GM04504 (cell line): ENCODE results near the gene SLC38A6.
"Not testable (repeated sequence)": the region's sequence is repeated elsewhere in the genome, so short reads cannot be mapped to it uniquely, and the experiment has no call there.

Experiments
- DNase-seq: peaks from one replicate; pipeline ENCODE4 v3.0.0-alpha.2; 2012; ENCODE audit warnings: low read depth

The SLC38A6 gene

DNA sequence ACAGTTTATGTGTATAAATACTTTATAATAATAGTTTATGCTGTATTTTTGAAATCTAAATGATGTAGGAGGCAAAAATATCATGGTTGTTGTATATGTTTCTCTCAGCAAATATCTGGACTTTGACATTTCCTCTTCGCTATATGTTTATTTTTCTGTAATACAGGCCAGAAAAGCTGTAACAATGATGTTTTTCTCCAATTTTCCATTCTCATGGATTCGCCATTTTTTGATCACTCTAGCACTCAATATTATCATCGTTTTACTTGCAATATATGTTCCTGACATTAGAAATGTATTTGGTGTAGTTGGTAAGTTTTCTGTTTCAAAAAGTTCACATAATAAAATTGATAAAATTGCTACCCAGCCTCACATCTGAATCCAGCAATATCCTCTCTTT is 70.6 kb downstream of the SLC38A6 start:
- no peak for DNase-seq

DNA sequence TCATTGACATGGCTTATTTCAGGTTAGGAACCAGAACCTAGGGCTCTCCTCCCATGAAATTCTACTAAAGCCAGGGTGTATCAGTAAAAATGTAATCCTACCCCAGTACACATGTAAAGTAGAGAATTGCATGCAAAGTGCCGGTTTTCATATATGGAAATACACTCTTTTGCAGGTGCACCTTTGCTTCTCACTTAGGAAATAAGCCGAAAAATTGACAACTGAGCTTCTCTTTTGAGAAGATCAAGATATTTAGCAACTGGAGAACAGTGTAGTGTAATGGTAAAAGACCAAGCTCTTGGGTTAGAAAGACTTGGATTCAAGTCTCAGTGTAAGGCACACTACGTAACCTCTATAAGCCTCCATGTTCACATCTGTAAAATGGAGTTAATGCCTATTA is 82.4 kb downstream of the SLC38A6 start:
- DNase-seq, result no peak

DNA sequence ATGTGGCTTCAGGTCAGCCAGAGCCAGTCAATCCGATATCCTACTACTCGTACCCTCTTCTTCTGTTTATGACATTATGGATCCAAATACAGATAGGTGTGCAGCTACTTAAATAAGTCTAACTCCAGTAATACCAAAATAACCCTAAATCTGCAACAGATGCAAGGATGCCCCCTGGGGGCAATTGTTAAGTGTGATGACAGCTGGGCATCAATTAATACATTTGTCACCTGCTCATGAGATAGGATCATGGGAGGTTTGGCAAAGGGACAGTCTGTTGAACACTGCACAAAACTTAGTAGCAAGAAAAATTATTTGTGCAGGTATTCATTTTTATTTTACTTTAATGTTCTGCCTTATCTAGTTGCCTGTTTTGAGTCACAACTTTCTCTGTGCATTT is 83.2 kb downstream of the SLC38A6 start:
- no peak for DNase-seq

DNA sequence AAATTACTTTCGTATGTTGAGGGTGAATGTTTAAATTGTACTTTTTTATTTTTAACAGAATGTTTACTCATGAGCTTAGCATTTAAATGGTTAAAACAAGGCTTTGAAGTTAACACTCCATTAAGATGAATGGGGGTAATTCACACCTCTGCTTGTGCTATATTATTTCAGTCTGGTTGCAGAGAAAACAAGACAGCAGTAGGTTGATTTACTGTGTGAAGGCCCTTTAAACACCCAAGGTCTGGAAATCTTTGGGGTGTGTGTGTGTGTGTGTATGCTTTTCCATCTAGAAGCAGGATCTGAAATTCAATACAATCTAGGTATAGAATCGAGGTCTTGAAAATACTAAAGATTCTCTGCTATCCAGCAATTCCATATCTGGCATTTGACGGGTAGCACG is 83.8 kb downstream of the SLC38A6 start:
- no peak for DNase-seq

DNA sequence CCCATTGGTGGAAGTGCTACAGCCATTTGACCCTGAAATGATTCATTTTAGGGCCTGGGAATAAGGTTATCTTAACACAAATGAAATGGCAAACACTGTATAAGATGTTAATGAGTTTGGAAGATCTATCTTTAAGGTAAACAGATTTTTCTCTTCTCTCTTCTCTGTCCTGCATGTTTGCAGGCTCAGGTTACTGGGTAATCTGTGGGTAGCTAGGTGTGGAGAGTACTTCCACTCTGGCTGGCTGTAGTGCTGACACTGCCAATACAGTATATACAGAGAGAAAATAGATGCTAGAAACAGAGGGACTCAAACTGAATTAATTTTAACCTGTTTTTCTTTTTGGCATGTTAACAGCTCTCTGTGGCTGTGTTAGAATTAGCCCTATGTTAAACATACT is 84.6 kb downstream of the SLC38A6 start:
- DNase-seq, result no peak

DNA sequence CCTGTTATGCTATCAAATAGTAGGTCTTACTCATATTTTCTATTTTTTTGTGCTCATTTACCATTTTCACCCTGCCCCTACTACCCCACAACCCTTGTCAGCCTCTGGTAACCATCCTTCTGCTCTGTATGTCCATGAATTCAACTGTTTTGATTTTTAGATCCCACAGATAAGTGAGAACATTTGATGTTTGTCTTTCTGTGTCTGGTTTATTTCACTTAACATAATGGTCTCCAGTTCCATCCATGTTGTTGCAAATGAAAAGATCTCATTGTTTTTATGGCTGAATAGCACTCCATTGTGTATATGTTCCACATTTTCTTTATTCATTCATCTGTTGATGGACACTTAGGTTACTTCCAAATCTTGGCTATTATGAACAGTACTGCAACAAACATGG is 91.4 kb downstream of the SLC38A6 start:
- DNase-seq, result not testable (repeated sequence)

DNA sequence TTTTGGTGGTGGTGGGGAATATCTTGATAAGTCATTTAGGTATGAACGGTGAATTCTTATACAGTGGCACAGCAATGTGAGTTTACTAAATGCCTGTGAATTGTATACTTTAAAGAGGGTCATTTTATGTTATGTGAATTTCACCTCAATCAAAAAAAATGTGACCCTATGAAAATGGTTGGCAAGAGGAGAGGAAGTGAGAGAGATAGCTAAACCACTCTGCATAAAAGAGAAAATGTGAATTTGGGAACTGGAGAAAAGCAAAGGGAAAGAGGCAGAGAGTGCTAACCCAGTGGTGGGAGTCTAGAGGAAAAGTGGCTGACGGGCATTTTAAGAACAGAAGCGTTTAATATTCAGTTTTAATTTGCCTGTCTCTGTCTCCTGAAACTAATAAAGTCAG is 93.8 kb downstream of the SLC38A6 start:
- no peak for DNase-seq

DNA sequence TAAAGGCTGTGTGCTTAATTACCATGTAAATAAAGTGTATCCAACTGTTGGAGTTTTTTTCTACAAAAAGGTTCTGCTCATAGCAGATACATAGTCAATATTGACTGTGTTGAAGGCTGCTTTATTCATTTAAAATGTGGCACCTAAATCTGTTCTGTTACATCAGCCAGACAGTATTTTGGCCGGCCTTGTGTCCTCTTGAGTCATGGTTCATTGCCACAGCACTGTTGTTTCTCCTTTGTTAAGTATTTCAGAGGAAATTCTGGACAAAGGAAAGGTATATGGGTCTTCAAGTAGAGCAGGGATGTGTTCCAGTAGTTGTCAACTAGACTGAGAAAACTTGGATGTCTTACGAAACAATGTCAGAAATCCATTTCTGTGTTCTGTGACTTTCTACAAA is 95.5 kb downstream of the SLC38A6 start:
- peak; percentile 41 for DNase-seq

DNA sequence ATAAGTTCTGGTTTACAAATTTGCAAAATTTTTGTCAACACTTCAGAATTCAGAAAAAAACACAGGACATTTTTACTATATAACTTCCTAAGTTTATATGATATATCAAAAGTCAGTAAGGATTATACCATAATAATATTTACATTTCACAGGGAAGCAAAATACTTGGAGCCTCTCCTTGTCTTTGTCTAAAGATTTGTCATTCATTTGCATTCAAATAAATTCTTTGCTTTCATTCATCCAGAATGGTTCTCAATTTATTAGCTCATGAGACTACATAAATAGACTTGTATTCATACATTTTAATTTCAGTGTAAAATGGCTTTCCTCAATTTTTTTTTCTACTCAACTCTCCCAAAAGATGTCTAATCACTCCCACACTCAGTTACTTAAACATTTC is 96.4 kb downstream of the SLC38A6 start:
- DNase-seq, result no peak

DNA sequence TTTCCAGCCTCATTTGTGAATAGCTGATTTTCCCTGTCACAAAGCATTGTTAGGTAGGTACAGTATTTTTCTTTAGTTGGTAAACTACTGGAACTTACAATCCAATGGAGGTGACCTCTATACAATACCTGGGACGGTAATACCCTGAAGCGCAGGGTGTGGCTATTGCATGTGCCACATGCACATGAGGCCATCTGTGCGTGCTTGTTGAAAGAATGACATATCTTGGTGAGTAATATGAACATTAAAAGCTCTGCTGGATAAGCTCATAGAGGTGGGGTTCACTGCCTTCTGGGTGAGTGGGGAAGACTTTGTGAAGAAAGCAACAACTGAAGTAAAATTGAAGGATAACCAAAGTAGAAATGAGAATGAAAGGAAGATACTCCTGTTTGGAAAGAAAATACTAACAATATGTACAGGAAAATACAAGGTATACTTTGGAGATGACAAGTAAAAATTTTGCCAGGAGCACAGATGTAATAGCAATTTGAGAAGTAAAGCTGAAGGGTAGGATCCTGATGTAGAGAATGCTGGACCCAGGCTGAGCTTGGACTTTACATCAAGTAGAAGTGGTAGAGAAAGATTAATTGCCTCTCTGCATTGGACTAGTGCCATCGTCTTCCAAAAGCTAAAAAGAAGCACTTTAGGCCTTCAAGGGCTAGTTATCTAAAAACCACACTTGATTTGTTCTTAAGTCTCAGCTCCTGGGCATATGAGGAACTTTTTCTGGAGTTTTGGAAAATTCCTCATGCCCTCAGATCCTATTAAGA is 97.1 kb downstream of the SLC38A6 start:
- no peak for DNase-seq

DNA sequence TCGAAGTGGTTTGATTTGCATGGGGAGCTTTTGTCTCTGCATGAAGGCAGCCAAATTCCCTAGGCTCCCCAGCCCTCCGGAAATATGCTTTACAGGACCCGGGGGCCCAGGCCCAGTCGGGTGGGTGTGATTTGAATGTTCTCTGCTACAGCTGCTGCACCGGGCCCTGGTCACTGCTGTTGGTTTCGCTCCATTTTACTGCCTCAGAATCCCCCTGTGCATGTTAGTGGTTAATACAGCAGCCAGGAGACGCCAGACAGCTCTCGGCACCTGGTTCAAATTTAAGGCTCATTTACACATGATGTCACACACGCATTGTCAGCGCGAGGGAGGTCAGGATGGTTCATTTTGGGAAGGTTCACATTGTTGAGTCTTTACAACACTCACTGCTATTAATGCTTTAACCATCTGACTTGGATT is 99.6 kb downstream of the SLC38A6 start:
- peak; percentile 95 for DNase-seq

DNA sequence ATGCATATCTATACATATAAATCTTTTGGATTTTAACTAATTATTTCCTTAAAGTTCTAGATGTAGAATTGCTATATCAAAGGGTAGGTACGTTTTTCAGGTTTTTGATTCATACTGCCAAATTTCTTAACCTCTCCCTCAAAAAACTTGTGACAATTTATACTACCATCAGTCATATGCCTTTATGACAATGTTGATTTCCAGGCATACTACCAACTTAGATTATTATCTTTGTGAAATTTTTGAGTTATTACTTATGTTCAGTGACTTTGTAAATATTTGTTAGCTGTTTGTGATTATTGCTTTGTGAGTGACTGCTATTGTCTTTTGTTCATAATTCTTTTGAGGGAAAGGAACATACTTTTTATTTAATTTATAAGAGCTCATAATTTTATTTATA is 107.0 kb downstream of the SLC38A6 start:
- no peak for DNase-seq

DNA sequence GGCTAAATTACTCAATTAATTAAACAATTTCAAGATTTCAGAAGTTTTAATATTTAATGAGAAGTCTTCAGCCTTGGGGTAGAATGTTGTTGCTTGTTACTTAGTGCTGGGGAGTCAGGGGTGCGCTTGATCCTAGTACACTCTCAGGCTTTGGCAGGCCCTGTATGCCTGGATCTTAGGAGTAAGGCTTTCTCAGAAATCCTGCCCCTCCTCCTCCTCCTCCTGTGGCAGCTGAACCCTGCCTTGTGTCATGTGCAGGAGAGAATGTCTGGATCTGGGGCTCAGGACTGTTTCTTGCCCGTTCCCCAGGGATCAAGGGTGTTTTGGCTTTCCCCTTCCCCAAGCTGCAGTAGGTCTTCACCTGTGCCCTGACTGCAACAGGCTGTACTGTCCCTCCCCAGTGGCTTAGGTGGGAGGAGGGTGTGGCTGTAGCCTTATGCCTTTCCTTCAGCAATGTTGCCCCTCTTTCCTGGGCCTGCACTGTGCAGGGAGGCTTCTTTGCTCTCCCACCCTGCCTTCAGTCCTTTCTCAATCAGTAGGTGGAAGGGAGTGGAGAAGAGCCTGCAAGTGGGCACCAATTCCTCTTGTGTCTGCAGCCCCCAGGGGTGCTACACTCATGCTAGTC is 108.2 kb downstream of the SLC38A6 start:
- DNase-seq, result no peak

DNA sequence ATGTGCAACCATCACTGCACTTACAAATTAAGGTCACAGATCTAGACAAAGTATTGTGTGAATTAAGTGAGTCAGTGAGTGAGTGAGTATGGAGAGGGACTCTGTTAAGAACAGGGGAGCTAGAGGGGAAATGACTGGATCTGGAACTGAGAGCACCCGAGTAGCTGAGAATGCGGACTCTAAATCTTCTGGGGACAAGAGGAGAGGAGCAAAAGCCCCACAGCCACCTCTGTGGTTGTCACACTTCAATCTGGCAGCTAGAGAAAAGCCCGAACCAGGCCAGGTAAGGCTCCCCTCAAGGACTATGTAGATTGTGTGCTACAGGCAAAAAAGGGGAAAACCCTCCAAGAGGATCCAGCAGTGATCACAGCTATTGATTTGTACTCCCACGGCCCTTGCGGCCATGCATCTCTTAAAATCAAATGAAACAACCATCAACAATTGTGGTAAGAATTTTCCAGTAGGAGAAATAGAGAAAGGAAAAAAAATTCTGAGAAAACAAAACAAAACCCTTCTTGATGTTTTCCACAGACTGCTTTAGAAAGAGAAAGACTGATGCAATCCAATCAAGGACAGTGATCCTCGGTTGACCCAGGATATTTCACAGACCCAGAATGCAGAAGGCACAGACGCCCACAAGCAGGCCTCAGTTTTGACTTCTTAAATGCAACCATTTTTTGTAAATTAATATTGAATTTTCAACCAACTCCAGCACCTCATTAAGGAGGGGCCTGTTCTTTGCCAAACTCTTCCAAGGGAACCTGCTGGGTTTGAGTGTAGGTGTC is 109.6 kb downstream of the SLC38A6 start:
- no peak for DNase-seq

DNA sequence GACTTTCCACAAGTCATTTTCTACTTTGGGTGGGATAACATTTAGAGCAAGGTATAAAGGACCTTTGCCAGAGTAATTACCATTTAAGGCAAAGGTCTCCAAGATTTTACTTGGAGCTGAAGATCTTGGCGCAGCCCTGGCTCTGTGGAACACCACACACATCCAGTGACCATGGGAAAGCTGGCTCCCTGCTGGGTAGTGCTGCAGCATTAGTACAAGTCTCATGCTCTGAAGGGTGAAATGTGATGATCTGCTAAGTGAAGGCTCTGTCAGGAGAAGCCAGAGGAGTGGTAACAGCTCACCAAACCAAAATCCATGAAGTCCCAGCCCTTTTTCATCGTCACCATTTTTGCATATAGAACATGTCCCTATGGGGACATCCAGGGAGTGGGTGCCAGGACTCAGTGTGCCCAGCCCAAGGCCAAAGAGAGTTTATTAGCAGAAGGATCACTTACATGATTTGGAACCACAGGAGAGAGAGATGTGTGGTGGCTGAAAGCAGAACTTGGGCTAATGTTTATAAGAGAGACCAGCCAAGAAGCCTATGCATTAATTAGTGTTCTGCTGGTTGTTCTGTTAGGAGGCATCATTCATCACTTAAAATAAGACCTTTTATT is 110.7 kb downstream of the SLC38A6 start:
- no peak for DNase-seq

DNA sequence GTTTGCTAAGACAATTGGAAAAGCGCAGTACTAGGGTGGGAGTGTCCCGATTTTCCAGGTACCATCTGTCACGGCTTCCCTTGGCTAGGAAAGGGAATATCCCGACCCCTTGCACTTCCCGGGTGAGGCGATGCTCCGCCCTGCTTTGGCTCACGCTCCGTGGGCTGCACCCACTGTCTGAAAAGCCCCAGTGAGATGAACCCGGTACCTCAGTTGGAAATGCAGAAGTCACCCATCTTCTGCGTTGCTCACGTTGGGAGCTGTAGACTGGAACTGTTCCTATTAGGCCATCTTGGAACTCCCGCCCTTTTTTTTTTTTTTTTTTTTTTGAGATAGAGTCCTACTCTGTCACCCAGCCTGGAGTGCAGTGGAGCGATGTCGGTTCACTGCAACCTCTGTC is 117.1 kb downstream of the SLC38A6 start:
- DNase-seq, result not testable (repeated sequence)

DNA sequence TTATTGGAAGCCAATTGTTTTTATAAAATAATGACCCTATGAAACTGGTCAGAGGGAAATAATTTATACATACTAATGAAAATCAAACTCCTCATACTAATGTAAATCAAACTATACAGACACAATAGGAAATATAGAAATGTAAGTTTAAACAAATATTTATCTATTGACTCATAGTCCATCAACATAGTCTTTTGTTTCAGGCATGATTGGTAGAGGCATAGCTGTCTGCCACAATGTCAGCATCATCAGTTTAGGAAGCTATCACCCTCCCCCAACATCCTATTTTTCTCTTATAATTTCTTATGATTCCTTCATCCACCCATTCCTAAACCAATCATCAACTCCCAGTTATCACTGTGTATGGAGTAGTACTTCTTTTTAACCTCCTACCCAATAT is 117.7 kb downstream of the SLC38A6 start:
- no peak for DNase-seq

DNA sequence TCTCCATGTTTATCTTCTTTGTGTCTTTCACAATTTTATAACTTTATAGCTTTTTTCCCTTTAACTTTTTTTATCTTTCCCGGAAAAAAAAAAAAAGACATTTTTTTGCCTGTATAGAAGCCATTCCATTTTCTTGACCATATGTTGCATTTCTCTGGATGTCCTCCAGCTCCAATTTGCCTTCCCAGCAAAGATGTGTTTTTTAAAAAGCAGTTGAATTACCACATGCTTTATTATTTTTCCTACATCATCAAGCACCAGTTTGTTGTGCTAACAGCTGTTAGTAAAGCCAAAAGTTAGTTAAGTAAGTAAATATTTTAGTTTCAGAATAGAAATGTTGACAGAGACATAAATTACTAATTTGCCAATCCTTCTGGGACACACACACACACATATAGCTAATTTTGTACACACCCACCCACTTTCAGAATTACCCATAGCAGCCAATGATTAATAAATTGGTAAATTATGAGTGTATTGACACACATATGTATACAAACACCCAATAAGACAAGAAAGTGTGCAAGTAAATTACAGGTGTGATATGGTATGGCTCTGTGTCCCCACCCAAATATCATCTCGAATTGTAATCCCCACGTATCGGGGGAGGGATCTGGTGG is 118.3 kb downstream of the SLC38A6 start:
- no peak for DNase-seq

DNA sequence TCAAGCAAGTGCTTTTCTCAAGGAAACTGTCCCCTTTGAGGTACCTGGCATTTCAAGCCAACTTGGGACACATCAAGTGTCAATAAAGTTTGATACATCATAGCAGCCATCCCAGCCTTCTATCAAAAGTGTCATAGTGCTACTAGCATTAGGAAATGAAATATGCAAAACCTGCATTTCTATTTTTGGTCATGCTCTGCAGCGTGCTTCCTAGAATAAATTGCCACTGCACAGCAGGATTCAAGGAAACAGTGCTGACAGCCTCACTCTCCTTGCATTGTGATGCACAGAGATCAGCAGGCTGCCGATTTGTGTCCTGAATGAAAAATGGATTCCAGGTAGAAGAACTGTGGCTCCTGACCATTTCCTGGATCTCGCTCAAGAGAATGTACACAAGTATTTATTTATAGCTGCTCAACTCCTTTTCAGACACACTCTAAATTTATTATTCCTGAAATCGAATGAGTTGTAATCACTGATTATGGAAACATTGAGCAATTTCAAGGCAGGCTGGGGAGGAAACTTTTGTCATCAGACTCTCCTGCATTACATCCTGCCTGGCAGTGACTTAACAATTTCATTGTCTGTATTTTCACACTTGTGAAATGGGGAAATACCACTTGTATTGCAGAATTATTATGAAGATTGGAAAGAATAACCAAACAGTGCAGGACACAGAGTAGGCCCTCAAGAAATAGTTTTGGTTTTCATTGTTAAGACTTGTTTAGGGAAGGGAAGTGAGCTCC is 120.9 kb downstream of the SLC38A6 start:
- no peak for DNase-seq
